HepG2 (cell line): ENCODE measurements around the gene MICAL3. TPM values are rescaled to one million over a fixed set of nuclear protein-coding genes. Genes with fewer than 3 reads are reported as not detected.

Experiments
- ASH2L ChIP-seq: fragments of 300-600, 200-600 bp; sonication (generic); IDR thresholded peaks from 2 replicates; pipeline ENCODE4 v1.7.0; 2017; ENCODE audit warnings: low read depth, mild to moderate bottlenecking, moderate library complexity, mixed read lengths, low read length; ENCODE audit not compliant: insufficient read length
- CBX2 ChIP-seq, 2 experiments: fragments of 200-600 bp in 1 of 2; sonication (generic); formaldehyde crosslinking in 1 of 2; IDR thresholded peaks; 2 replicates each; pipeline versions ENCODE4 v1.7.0 to v1.8.1; 2018 to 2022; ENCODE audit warnings: low read depth in 2 of 2, low read length in 1 of 2, mild to moderate bottlenecking in 1 of 2, missing genetic modification reagents in 1 of 2
- ERF ChIP-seq: IDR thresholded peaks from 2 replicates; pipeline ENCODE4 v1.6.1; 2018; ENCODE audit warnings: missing biosample characterization, missing genetic modification reagents
- IRX3 ChIP-seq: sonication (generic); formaldehyde crosslinking; IDR thresholded peaks from 2 replicates; pipeline ENCODE4 v1.8.1; 2023; ENCODE audit warnings: mild to moderate bottlenecking, low read depth, missing genetic modification reagents, borderline replicate concordance
- MAZ ChIP-seq, 2 experiments: sonication (generic) in 1 of 2; formaldehyde crosslinking in 1 of 2; IDR thresholded peaks; 2 replicates each; pipeline versions ENCODE4 v1.5.0 to v1.6.1; 2012 to 2020; ENCODE audit warnings: low read depth in 2 of 2, mild to moderate bottlenecking in 2 of 2, borderline replicate concordance in 1 of 2, improper control_type of control experiment in 1 of 2, low read length in 1 of 2, missing genetic modification reagents in 1 of 2, moderate library complexity in 1 of 2
- NR2F1 ChIP-seq, 2 experiments: fragments of 450-650 bp in 1 of 2; formaldehyde crosslinking in 1 of 2; IDR thresholded peaks; 2 replicates each; pipeline versions ENCODE4 v1.5.0 to v1.6.1; 2016 to 2020; ENCODE audit warnings: mild to moderate bottlenecking in 1 of 2, missing compliant biosample characterization in 1 of 2, missing genetic modification reagents in 1 of 2, moderate library complexity in 1 of 2
- PHF20 ChIP-seq: sonication (generic); formaldehyde crosslinking; IDR thresholded peaks from 2 replicates; pipeline ENCODE4 v1.5.0; 2020; ENCODE audit warnings: mild to moderate bottlenecking, missing genetic modification reagents
- RCOR2 ChIP-seq: IDR thresholded peaks from 2 replicates; pipeline ENCODE4 v1.6.1; 2016; ENCODE audit warnings: missing biosample characterization, missing genetic modification reagents
- SOX6 ChIP-seq, 2 experiments: fragments of 450-650 bp in 1 of 2; sonication (generic) in 1 of 2; formaldehyde crosslinking in 1 of 2; IDR thresholded peaks; 2 replicates each; pipeline versions ENCODE4 v1.4.0 to v1.6.1; 2017 to 2020; ENCODE audit warnings: antibody characterized with exemption in 1 of 2, mild to moderate bottlenecking in 1 of 2, missing genetic modification reagents in 1 of 2
- TBX2 ChIP-seq: sonication (generic); formaldehyde crosslinking; IDR thresholded peaks from 2 replicates; pipeline ENCODE4 v1.5.0; 2020; ENCODE audit warnings: missing genetic modification reagents, mild to moderate bottlenecking, borderline replicate concordance
- TEAD2 ChIP-seq: sonication (generic); formaldehyde crosslinking; IDR thresholded peaks from 2 replicates; pipeline ENCODE4 v1.9.0; 2021; ENCODE audit warnings: missing genetic modification reagents
- YEATS4 ChIP-seq: sonication (generic); formaldehyde crosslinking; IDR thresholded peaks from 2 replicates; pipeline ENCODE4 v1.4.0; 2020; ENCODE audit warnings: missing genetic modification reagents, borderline replicate concordance
- ZFX ChIP-seq: sonication (generic); formaldehyde crosslinking; IDR thresholded peaks from 2 replicates; pipeline ENCODE4 v1.4.0; 2020; ENCODE audit warnings: mild to moderate bottlenecking, low read depth, missing genetic modification reagents, moderate library complexity
- ZNF674 ChIP-seq: sonication (generic); formaldehyde crosslinking; IDR thresholded peaks from 2 replicates; pipeline ENCODE4 v1.5.0; 2020; ENCODE audit warnings: low read depth, mild to moderate bottlenecking, missing genetic modification reagents
- ZNF678 ChIP-seq: sonication (generic); formaldehyde crosslinking; IDR thresholded peaks from 2 replicates; pipeline ENCODE4 v1.4.0; 2020; ENCODE audit warnings: mild to moderate bottlenecking, missing genetic modification reagents
- ZSCAN21 ChIP-seq: sonication (generic); formaldehyde crosslinking; IDR thresholded peaks from 2 replicates; pipeline ENCODE4 v1.8.0; 2022; ENCODE audit warnings: mild to moderate bottlenecking, missing genetic modification reagents, moderate library complexity, borderline replicate concordance
- polyA plus RNA-seq, 8 experiments: library from polyadenylated mRNA; depleted of rRNA in 3 of 8; stranded (reverse) in 7 of 8; unstranded in 1 of 8; fragments of >200 nt; fragmentation: Illumina TruSeq in 4 of 8; extraction: Trizol in 4 of 8; gene quantifications; 2 replicates each; pipeline versions ENCODE4 v1.2.1 to v1.2.3, GENCODE V29; 2011 to 2016; ENCODE audit warnings: low read depth in 4 of 8, missing spikeins in 1 of 8, mixed read lengths in 1 of 8; ENCODE audit not compliant: insufficient read depth in 1 of 8
- total RNA-seq, 5 experiments: library from RNA; depleted of rRNA; stranded (reverse); fragments of >200 nt; fragmentation: Illumina TruSeq; extraction: Trizol; gene quantifications; 2 replicates each; pipeline ENCODE4 v1.2.3, GENCODE V29; 2016; ENCODE audit warnings: low read depth in 1 of 5
- TF ChIP-seq, protein P1 (sequence below): IDR thresholded peaks from 2 replicates; pipeline ENCODE4 v1.6.1; 2018; ENCODE audit warnings: missing genetic modification reagents, mild to moderate bottlenecking, missing compliant biosample characterization
- TF ChIP-seq, protein P2 (sequence below): sonication (generic); formaldehyde crosslinking; IDR thresholded peaks from 2 replicates; pipeline ENCODE4 v1.4.0; 2020; ENCODE audit warnings: missing genetic modification reagents
- TF ChIP-seq, protein P3 (sequence below): sonication (generic); formaldehyde crosslinking; IDR thresholded peaks from 2 replicates; pipeline ENCODE4 v1.4.0; 2020; ENCODE audit warnings: mild to moderate bottlenecking, missing genetic modification reagents
- TF ChIP-seq, protein P4 (sequence below): IDR thresholded peaks from 2 replicates; pipeline ENCODE4 v1.6.1; 2016; ENCODE audit warnings: low read depth

Gene MICAL3
- total and polyA plus RNA-seq, 2 of the 13 experiments (the other 11 are each of a cell fraction or from before 2014, with no cell fraction given), result 5.3 to 12.5 TPM

DNA sequence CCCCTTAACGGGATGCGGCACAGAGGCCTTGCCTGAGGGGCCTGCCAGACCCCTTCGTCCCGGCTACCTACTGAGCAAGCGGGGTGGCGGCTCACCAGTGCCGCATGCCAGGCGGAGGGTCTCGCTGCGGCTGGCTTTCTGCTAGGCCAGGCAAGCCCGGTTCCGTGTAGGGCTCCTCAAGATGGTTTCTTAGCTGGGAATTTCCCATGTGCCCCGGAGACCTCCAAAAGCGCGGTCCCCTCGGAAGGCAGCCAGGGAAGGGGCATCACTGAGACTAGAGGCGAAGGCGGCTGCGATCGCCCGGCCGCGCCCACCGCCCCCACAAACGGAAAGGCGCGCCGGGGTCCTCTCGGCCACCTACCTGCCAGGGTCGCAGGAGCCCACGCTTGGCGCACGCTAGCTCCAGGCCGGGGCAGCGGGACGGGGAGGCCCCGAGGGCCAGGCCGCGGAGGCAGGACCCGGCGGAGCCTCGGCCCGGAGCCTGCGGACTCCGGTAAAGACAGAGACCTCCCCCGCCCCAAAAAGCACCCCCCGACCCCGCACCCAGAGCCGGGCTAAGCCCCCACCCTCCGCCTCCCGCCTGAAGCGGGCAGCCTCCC lies 23.8 kb downstream of the MICAL3 start (continued):
- TF ChIP-seq, protein P1, sequence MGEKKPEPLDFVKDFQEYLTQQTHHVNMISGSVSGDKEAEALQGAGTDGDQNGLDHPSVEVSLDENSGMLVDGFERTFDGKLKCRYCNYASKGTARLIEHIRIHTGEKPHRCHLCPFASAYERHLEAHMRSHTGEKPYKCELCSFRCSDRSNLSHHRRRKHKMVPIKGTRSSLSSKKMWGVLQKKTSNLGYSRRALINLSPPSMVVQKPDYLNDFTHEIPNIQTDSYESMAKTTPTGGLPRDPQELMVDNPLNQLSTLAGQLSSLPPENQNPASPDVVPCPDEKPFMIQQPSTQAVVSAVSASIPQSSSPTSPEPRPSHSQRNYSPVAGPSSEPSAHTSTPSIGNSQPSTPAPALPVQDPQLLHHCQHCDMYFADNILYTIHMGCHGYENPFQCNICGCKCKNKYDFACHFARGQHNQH (CRISPR knock-in tag), result 0 out of 2 replicates have a peak, but pooled peaks have one; percentile 10
- TF ChIP-seq MAZ (IDR thresholded peaks at IDR 0.05; ENCODE audit: borderline replicate concordance, low read depth, low read length) (no peak), MAZ (CRISPR knock-in tag; IDR thresholded peaks at IDR 0.05; ENCODE audit: low read depth) (no peak), PHF20 (CRISPR knock-in tag) (no peak), YEATS4 (CRISPR knock-in tag) (no peak), ERF (CRISPR knock-in tag) (no peak), TEAD2 (no peak), ZSCAN21 (CRISPR knock-in tag) (0 out of 2 replicates have a peak, but pooled peaks have one; percentile 9), ZNF678 (CRISPR knock-in tag) (no peak), NR2F1 (CRISPR knock-in tag; IDR thresholded peaks at IDR 0.05) (no peak), RCOR2 (CRISPR knock-in tag) (no peak), TBX2 (no peak), IRX3 (CRISPR knock-in tag) (no peak), ASH2L (no peak), CBX2 (IDR thresholded peaks at IDR 0.05; ENCODE audit: low read depth, low read length) (no peak), CBX2 (CRISPR knock-in tag; IDR thresholded peaks at IDR 0.05; ENCODE audit: low read depth) (no peak), SOX6 (IDR thresholded peaks at IDR 0.05) (no peak), SOX6 (CRISPR knock-in tag; IDR thresholded peaks at IDR 0.05) (no peak), ZFX (CRISPR knock-in tag) (0 out of 2 replicates have a peak, but pooled peaks have one; percentile 25), ZNF674 (CRISPR knock-in tag) (no peak)
- TF ChIP-seq, protein P2, sequence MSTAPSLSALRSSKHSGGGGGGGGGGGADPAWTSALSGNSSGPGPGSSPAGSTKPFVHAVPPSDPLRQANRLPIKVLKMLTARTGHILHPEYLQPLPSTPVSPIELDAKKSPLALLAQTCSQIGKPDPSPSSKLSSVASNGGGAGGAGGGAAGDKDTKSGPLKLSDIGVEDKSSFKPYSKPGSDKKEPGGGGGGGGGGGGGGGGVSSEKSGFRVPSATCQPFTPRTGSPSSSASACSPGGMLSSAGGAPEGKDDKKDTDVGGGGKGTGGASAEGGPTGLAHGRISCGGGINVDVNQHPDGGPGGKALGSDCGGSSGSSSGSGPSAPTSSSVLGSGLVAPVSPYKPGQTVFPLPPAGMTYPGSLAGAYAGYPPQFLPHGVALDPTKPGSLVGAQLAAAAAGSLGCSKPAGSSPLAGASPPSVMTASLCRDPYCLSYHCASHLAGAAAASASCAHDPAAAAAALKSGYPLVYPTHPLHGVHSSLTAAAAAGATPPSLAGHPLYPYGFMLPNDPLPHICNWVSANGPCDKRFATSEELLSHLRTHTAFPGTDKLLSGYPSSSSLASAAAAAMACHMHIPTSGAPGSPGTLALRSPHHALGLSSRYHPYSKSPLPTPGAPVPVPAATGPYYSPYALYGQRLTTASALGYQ, result no peak
- TF ChIP-seq, protein P3, sequence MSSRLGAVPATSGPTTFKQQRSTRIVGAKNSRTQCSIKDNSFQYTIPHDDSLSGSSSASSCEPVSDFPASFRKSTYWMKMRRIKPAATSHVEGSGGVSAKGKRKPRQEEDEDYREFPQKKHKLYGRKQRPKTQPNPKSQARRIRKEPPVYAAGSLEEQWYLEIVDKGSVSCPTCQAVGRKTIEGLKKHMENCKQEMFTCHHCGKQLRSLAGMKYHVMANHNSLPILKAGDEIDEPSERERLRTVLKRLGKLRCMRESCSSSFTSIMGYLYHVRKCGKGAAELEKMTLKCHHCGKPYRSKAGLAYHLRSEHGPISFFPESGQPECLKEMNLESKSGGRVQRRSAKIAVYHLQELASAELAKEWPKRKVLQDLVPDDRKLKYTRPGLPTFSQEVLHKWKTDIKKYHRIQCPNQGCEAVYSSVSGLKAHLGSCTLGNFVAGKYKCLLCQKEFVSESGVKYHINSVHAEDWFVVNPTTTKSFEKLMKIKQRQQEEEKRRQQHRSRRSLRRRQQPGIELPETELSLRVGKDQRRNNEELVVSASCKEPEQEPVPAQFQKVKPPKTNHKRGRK, result no peak
- TF ChIP-seq, protein P4, sequence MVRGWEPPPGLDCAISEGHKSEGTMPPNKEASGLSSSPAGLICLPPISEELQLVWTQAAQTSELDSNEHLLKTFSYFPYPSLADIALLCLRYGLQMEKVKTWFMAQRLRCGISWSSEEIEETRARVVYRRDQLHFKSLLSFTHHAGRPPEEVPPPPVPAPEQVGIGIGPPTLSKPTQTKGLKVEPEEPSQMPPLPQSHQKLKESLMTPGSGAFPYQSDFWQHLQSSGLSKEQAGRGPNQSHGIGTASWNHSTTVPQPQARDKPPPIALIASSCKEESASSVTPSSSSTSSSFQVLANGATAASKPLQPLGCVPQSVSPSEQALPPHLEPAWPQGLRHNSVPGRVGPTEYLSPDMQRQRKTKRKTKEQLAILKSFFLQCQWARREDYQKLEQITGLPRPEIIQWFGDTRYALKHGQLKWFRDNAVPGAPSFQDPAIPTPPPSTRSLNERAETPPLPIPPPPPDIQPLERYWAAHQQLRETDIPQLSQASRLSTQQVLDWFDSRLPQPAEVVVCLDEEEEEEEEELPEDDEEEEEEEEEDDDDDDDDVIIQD (CRISPR knock-in tag), result no peak
